Measurements from ENCODE around the gene AKT3.

The AKT3 gene

DNA sequence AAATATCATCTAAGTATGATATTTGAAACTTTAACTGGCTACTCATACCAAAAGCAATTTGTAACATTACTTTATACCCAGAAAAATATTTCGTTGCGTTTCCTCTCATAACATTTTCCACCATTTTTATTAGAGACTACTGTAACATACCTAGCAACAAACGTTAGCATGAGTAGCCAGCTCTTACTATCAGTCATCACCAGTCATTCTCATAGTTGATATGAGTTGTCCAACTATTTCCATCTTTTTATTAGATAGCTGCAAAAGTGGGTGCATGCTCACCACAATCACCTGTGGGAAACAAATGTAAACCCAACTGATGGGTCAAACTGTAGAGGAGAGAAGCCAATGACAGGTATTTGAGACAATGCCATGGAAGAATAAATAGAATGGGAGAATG lies 114.6 kb downstream of the AKT3 start:
- no CpG with 5 or more reads among the region's 3 CpGs for WGBS, 2 donors (ENCODE audit: extremely low coverage in 2 of 2, insufficient read length in 2 of 2, insufficient replicate concordance in 1 of 2)
- Histone ChIP-seq H2BK5ac (ENCODE audit: low read length) (no peak overlapping the region), H3K9me3 (replicated peaks in 1 of 2; ENCODE audit: control insufficient read depth in 2 of 2, insufficient read depth in 1 of 2, low read depth in 1 of 2, low read length in 2 of 2) (peaks cover 1% of the 10 kb centered on the region in 2 donors), H2AFZ (ENCODE audit: low read length) (no peak overlapping the region), H3K14ac (ENCODE audit: low read length) (no peak overlapping the region), H3K36me3 (replicated peaks in 1 of 2; ENCODE audit: control insufficient read depth in 2 of 2, insufficient read depth in 2 of 2, low read length in 2 of 2) (no peaks in the 10 kb centered on the region), H2AK5ac (ENCODE audit: low read depth, low read length) (no peak overlapping the region), H2BK120ac (ENCODE audit: low read depth, low read length) (no peak overlapping the region), H3K4ac (ENCODE audit: low read length) (no peak overlapping the region), H2BK15ac (ENCODE audit: low read length) (no peak overlapping the region), H3K27ac (replicated peaks; ENCODE audit: low read length) (no peak overlapping the region), H3K4me2 (ENCODE audit: insufficient read depth, low read length, poor library complexity, severe bottlenecking) (no peak overlapping the region), H4K8ac (ENCODE audit: low read depth, low read length) (no peak overlapping the region), H3K23ac (ENCODE audit: low read depth, low read length, poor library complexity) (no peak overlapping the region), H3K79me1 (ENCODE audit: low read depth, low read length) (peaks cover 3% of the 10 kb centered on the region), H3K4me1 (ENCODE audit: control insufficient read depth in 2 of 2, insufficient read depth in 1 of 2, low read depth in 1 of 2, low read length in 2 of 2) (peaks cover 16 to 38% of the 10 kb centered on the region in 2 donors), H3K27me3 (ENCODE audit: control insufficient read depth in 3 of 3, insufficient read depth in 3 of 3, low read depth in 1 of 3, low read length in 3 of 3) (no peaks in the 10 kb centered on the region), H3K4me3 (ENCODE audit: low read length in 2 of 2) (no peak overlapping the region), H4K91ac (ENCODE audit: low read depth, low read length, poor library complexity) (no peak overlapping the region), H3K18ac (ENCODE audit: low read length) (no peak overlapping the region), H3K9ac (ENCODE audit: low read depth, low read length, poor library complexity) (no peak overlapping the region), H2BK12ac (ENCODE audit: low read length) (no peak overlapping the region)
- no peak for DNase-seq (ENCODE audit: low spot score)

DNA sequence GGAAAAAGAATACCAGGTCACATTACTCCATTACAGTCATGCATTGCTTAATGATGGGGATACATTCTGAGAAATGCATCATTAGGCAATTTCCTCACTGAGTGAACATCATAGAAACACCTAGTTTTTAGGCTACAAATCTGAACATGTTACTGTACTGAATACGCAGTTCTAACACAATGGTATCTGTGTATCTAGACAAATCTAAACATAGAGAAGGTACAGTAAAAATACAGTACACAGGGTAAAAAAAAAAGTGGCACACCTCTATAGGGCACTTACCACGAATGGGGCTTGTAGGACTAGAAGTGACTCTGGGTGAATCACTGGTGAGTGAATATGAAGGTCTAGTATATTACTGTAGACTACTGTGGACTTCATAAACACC lies 115.7 kb downstream of the AKT3 start:
- no peak overlapping the region for H4K91ac ChIP-seq (ENCODE audit: low read depth, low read length, poor library complexity)
- WGBS, 2 donors (ENCODE audit: extremely low coverage in 2 of 2, insufficient read length in 2 of 2, insufficient replicate concordance in 1 of 2): no CpG with 5 or more reads among the region's 2 CpGs

DNA sequence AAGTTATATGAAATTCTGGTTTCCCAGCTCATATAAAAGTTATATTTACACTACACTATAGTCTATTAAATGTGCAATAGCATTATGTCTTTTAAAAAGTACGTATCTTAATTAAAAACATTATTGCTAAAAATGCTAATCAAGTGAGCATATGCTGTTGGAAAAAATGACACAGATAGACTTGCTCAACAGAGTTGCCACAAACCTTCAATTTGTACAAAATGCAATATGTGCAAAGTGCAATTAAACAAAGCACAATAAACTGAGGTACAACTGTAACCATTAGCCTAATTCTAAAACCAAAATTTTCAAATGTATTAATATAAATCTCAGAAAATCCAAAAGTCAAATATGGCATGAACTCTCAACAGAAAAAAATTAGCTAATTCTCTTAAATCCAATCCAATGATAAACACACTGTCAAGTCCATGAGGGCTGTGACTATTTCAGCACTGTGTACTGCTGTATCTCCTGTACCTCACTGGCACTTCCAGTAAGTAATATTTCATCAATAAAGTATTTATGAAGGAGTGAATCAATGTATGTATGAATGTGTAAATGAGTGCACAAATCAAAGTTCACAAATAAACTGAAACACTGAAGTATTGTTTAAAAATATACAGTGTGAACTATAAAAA lies 116.3 kb downstream of the AKT3 start:
- Histone ChIP-seq H3K4ac (ENCODE audit: low read length) (no peak overlapping the region), H2BK120ac (ENCODE audit: low read depth, low read length) (no peak overlapping the region), H2BK5ac (ENCODE audit: low read length) (no peak overlapping the region), H2AK5ac (ENCODE audit: low read depth, low read length) (no peak overlapping the region), H3K9me3 (replicated peaks in 1 of 2; ENCODE audit: control insufficient read depth in 2 of 2, insufficient read depth in 1 of 2, low read depth in 1 of 2, low read length in 2 of 2) (peaks cover 4 to 9% of the 10 kb centered on the region in 2 donors), H2BK12ac (ENCODE audit: low read length) (no peak overlapping the region), H3K4me1 (ENCODE audit: control insufficient read depth in 2 of 2, insufficient read depth in 1 of 2, low read depth in 1 of 2, low read length in 2 of 2) (peaks cover 9 to 23% of the 10 kb centered on the region in 2 donors), H4K8ac (ENCODE audit: low read depth, low read length) (no peak overlapping the region), H3K4me3 (ENCODE audit: low read length in 2 of 2) (no peak overlapping the region), H3K27me3 (ENCODE audit: control insufficient read depth in 3 of 3, insufficient read depth in 3 of 3, low read depth in 1 of 3, low read length in 3 of 3) (no peaks in the 10 kb centered on the region), H2AFZ (ENCODE audit: low read length) (no peak overlapping the region), H3K18ac (ENCODE audit: low read length) (no peak overlapping the region), H2BK15ac (ENCODE audit: low read length) (no peak overlapping the region), H3K27ac (replicated peaks; ENCODE audit: low read length) (no peak overlapping the region), H3K23ac (ENCODE audit: low read depth, low read length, poor library complexity) (no peak overlapping the region), H3K9ac (ENCODE audit: low read depth, low read length, poor library complexity) (no peak overlapping the region), H3K79me1 (ENCODE audit: low read depth, low read length) (peaks cover 5% of the 10 kb centered on the region), H3K4me2 (ENCODE audit: insufficient read depth, low read length, poor library complexity, severe bottlenecking) (no peak overlapping the region), H3K14ac (ENCODE audit: low read length) (no peak overlapping the region), H3K36me3 (replicated peaks in 1 of 2; ENCODE audit: control insufficient read depth in 2 of 2, insufficient read depth in 2 of 2, low read length in 2 of 2) (no peaks in the 10 kb centered on the region), H4K91ac (ENCODE audit: low read depth, low read length, poor library complexity) (no peak overlapping the region)
- no CpG with 5 or more reads among the region's 1 CpG for WGBS, 2 donors (ENCODE audit: extremely low coverage in 2 of 2, insufficient read length in 2 of 2, insufficient replicate concordance in 1 of 2)
- DNase-seq (ENCODE audit: low spot score): no peak

More for the DNA sequence above, 115.7 kb downstream of the AKT3 start:
- H3K4me2 ChIP-seq (ENCODE audit: insufficient read depth, low read length, poor library complexity, severe bottlenecking): no peak overlapping the region
- no peak overlapping the region for H4K8ac ChIP-seq (ENCODE audit: low read depth, low read length)
- H3K4me1 ChIP-seq (ENCODE audit: control insufficient read depth in 2 of 2, insufficient read depth in 1 of 2, low read depth in 1 of 2, low read length in 2 of 2): peaks cover 9 to 27% of the 10 kb centered on the region in 2 donors
- no peak overlapping the region for H2BK12ac ChIP-seq (ENCODE audit: low read length)
- H2AFZ ChIP-seq (ENCODE audit: low read length): no peak overlapping the region
- H3K79me1 ChIP-seq (ENCODE audit: low read depth, low read length): peaks cover 5% of the 10 kb centered on the region
- H2AK5ac ChIP-seq (ENCODE audit: low read depth, low read length): no peak overlapping the region
- no peak overlapping the region for H2BK5ac ChIP-seq (ENCODE audit: low read length)
- no peaks in the 10 kb centered on the region for H3K36me3 ChIP-seq (replicated peaks in 1 of 2; ENCODE audit: control insufficient read depth in 2 of 2, insufficient read depth in 2 of 2, low read length in 2 of 2)
- H3K4ac ChIP-seq (ENCODE audit: low read length): no peak overlapping the region
- no peak overlapping the region for H3K23ac ChIP-seq (ENCODE audit: low read depth, low read length, poor library complexity)
- no peak overlapping the region for H3K14ac ChIP-seq (ENCODE audit: low read length)
- H3K27ac ChIP-seq (replicated peaks; ENCODE audit: low read length): no peak overlapping the region
- no peak overlapping the region for H3K18ac ChIP-seq (ENCODE audit: low read length)
- DNase-seq (ENCODE audit: low spot score): no peak
- H3K9ac ChIP-seq (ENCODE audit: low read depth, low read length, poor library complexity): no peak overlapping the region
- H2BK120ac ChIP-seq (ENCODE audit: low read depth, low read length): no peak overlapping the region
- H3K4me3 ChIP-seq (ENCODE audit: low read length in 2 of 2): no peak overlapping the region
- no peak overlapping the region for H2BK15ac ChIP-seq (ENCODE audit: low read length)
- H3K27me3 ChIP-seq (ENCODE audit: control insufficient read depth in 3 of 3, insufficient read depth in 3 of 3, low read depth in 1 of 3, low read length in 3 of 3): no peaks in the 10 kb centered on the region
- peaks cover 4 to 9% of the 10 kb centered on the region in 2 donors for H3K9me3 ChIP-seq (replicated peaks in 1 of 2; ENCODE audit: control insufficient read depth in 2 of 2, insufficient read depth in 1 of 2, low read depth in 1 of 2, low read length in 2 of 2)

DNA sequence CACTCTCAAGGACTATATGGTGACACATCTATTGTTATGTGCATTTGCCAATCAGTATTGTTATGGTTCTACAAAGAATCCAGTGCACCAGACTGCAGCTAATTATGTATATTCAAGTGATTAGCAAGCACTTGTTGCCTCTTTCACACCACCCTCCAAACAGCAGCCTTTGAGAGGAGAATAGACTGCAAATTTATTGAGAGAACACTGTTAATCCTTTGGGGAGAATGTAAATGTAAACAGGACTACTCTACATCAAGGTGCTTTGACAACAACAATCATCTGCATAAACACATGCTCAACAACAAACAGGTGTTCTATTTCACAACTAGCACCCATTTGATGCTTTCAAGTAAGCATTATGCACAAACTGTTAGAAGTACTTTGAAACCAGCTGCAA lies 117.4 kb downstream of the AKT3 start:
- Histone ChIP-seq H2AFZ (ENCODE audit: low read length) (no peak overlapping the region), H4K91ac (ENCODE audit: low read depth, low read length, poor library complexity) (no peak overlapping the region), H3K9ac (ENCODE audit: low read depth, low read length, poor library complexity) (no peak overlapping the region), H3K4me1 (ENCODE audit: control insufficient read depth in 2 of 2, insufficient read depth in 1 of 2, low read depth in 1 of 2, low read length in 2 of 2) (peaks cover 7 to 14% of the 10 kb centered on the region in 2 donors), H3K4me3 (ENCODE audit: low read length in 2 of 2) (no peak overlapping the region), H3K18ac (ENCODE audit: low read length) (no peak overlapping the region), H2AK5ac (ENCODE audit: low read depth, low read length) (no peak overlapping the region), H2BK120ac (ENCODE audit: low read depth, low read length) (no peak overlapping the region), H3K9me3 (replicated peaks in 1 of 2; ENCODE audit: control insufficient read depth in 2 of 2, insufficient read depth in 1 of 2, low read depth in 1 of 2, low read length in 2 of 2) (peaks cover 4 to 9% of the 10 kb centered on the region in 2 donors), H3K36me3 (replicated peaks in 1 of 2; ENCODE audit: control insufficient read depth in 2 of 2, insufficient read depth in 2 of 2, low read length in 2 of 2) (no peaks in the 10 kb centered on the region), H2BK15ac (ENCODE audit: low read length) (no peak overlapping the region), H3K14ac (ENCODE audit: low read length) (no peak overlapping the region), H4K8ac (ENCODE audit: low read depth, low read length) (no peak overlapping the region), H3K4ac (ENCODE audit: low read length) (no peak overlapping the region), H3K4me2 (ENCODE audit: insufficient read depth, low read length, poor library complexity, severe bottlenecking) (no peak overlapping the region), H3K27me3 (ENCODE audit: control insufficient read depth in 3 of 3, insufficient read depth in 3 of 3, low read depth in 1 of 3, low read length in 3 of 3) (no peaks in the 10 kb centered on the region), H3K23ac (ENCODE audit: low read depth, low read length, poor library complexity) (no peak overlapping the region), H2BK5ac (ENCODE audit: low read length) (no peak overlapping the region), H3K27ac (replicated peaks; ENCODE audit: low read length) (no peak overlapping the region), H2BK12ac (ENCODE audit: low read length) (no peak overlapping the region), H3K79me1 (ENCODE audit: low read depth, low read length) (peaks cover 5% of the 10 kb centered on the region)
- DNase-seq (ENCODE audit: low spot score): no peak

Measured in neuronal stem cell (in vitro differentiated cells).